Measurements from ENCODE around the gene EXOSC9.

The EXOSC9 gene

DNA sequence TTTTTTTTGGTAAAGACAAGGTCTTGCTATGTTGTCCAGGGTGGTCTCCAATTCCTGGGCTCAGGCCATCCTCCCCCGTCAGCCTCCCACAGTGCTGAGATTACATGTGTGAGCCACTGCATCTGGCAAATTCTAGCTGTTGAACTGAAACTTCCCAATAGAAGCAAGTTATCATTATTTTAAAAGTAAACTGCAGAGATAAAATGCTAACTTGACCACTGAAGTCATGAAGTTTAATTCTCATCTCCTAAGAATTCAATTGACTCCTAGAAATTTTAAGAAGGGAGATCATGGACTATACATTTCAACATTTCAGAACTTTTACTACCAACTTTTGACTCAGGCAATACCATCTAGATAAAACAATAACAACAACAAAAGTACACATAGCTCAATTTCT lies 11.7 kb upstream of the EXOSC9 start:
- no peak for DNase-seq

DNA sequence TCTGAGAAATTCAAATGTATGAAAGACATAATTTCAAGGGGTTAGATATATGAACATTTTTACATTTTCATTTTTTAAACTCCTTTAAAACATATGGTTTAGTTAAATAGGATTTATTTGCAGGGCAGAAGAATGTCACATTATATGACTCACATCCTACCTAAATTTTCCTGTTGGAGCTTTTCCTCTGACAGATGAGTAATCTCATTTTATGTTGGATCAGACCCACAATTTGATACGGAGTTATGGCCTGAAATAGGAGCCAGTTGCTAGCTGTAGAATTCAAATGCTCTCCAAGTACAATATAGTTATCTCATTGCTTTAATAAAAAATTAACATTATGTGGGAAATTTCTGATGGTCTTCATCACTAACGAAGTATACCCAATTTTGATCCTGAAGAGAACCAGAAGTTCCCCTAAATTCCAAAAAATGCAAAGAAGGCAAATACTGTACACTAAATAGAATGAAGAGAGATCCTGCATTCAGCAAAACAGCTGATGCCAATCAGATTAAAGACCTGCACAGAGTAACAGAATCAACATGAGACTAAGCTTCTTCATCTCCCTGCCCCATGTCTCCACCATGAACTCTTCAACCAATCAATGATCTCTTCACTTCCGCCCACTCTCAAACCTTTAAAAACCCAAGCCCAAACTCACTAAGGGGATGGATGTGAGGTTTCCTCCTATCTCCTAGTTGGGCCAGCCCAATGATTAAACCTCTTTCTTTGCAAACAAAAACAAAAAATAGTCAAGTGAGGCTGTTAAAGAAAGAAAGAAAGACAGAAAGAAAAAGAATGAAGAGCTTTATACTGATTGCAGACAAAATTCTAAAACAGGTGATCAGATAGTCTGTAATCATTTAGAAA lies 10.9 kb upstream of the EXOSC9 start:
- DNase-seq, result no peak

DNA sequence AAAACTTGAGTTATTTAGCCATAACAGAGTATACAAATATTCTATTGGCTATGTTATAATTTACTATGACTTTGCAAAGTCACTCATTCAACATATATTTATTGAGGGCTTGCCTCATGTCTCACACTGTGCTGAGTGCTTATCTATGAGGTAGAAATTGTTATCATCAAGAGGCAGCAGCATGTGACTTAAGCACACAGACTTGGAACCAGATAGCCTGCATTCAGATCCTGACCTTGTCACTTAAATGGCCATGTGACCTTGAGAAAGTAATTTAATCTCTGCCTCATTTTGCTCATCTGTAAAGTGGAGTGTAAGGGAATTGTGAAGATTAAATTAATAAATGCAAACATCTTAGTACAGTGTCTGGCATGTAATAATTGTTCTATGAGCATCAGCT lies 10.1 kb upstream of the EXOSC9 start:
- DNase-seq, result no peak

DNA sequence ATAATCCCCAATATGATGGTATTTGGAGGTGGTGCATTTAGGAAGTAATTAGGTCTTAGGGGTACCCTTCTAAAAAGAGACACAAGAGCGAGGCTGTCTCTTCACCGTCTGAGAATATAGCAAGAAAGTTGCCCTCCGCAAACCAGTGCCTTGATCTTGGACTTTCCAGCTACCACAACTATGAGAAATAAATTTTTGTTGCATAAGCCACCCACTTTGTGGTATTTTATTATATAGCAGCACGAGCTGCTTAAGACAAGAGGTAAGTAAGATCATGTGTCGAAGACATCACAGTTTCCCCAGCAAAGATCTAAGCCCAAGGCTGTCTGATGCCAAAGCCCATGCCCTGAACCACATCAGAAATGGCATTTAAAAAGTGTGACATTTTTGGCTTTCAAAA lies 9.6 kb upstream of the EXOSC9 start:
- DNase-seq, result no peak

DNA sequence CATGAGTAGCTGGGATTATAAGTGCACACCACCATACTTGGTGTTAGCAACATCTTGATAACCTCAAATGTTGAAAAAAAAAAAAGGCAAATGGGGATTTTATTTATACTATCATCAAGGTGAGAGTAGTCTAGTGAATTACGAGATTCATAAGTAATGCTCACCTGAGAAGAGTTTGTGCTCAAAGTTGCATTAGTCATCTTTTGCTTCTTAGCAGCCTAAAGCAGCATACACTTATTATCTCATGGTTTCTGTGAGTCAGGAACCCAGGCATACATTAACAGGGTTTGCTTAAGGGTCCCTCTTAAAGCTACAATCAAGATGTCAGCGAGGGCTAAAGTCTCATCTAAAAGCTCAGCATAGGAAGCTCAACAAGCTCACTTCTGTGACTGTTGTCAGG lies 8.2 kb upstream of the EXOSC9 start:
- no peak for DNase-seq

DNA sequence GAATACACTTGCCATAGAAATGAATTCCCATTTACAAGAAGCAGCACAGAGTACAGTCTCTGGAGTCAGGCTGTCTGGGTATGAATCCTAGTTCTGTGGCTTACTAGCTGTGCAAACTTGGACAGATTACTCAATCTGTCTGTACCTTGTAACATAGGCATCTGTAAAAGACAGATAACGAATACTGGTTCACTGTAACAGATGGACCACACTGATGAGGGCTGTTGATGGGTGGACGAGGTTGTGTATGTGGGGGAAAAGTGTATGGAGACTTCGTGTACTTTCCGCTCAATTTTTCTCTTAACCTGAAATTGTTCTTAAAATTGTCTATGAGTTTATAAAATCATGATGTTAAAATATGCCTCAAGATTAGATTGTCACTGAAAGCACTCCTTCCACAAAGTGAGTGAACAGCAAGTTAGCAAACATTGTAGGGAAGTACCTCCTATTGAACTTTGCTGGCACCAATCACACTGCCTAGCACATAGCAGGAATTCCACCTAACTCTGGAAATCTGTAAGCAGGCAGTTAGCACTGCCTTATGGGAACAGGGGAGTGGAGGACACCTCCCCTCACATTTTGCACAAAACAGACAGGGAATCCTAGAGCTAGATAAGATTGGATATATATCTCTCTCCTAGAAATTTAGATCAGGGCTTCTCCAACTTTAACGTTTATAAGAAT lies 6.5 kb upstream of the EXOSC9 start:
- no peak for DNase-seq

DNA sequence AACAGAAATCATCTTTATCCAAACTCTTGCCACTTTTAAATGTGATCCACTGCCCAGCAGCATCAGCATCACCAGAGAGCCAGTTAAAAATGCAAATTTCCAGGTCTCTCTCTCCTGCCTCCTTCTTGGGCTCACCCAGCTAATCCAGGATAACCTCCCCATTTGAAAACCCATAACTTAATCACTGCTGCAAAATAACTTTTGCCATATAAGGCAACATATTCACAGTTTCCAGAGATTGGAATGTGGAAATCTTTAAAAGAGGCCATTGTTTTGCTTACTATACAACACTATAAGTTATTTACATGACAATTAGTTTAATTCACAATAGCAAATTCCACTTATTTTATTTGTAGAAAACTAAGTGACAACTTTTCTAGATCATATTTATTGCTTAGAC lies 4.8 kb upstream of the EXOSC9 start:
- DNase-seq, result no peak

DNA sequence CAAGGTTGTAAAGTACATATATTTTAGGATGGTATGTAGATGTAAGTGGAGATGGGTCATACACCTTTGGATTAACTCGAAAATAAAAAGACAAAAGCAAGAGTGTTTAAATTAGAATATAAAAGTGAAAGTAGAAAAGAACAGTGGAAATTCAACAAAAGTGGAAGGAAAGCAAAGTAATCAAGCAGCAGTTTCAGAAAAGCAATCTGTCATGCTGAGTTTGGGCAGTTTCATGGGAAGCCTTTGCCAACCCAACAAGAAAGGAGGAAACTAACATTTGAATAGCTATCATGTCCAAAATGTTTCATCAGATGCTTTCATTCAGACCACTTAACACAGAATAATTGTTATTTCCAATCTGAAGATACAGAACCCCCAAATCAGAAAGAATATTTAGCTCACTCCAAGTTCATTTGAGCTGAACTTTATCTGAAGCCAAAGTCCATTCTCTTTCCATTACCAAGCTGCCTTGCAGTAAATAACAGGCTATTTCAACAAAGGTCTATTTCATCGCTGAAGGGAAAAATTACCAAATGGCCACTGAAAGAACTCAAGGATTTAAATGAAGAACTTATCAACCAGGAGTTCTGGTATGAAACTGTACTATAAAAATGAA lies 1.8 kb upstream of the EXOSC9 start:
- no peak for DNase-seq

DNA sequence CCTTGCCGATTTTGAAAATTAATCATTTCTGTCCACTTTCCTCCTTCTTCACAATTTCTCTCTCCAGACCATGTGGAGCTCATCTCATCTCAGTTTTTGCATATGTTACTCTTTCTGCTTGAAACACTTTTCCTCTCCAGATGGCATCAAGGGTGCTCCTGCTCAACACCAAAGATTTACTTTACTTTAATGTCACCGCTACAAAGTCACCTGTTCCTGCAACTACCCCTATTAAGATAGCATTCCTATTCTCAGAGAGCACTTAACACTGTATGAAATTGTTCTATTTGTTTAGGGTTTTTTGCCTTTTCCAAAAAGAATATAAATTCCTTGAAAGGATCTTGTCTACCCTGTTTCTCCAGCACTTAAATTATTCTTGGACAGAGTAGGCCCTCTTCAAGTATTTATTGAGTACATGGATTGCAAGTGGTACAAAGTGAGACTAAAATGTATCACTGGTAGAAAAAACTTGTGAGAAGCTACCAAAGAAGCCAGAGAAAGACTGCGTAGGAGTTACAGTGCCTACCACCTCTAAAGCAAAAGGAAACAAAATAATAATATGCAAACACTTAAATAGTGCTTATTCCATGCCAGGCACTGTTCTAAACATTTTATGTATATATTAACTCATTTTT lies 1.1 kb upstream of the EXOSC9 start:
- DNase-seq, result no peak

DNA sequence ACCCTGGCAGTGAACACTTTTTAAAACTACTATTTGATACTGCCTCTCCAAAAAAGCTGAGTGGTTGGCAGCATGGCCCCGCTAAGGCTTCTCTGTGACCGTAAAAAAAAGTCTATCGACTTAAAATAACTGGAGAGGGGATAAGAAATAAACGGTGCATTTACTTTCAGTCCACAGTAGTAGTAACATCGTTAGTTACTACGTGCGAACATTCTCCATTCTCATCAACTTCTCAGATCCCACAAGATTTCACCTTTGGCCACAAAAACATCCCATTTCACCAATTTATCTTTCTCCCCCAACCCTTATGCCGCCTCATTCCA lies 524 bp upstream of the EXOSC9 start:
- DNase-seq, result no peak

DNA sequence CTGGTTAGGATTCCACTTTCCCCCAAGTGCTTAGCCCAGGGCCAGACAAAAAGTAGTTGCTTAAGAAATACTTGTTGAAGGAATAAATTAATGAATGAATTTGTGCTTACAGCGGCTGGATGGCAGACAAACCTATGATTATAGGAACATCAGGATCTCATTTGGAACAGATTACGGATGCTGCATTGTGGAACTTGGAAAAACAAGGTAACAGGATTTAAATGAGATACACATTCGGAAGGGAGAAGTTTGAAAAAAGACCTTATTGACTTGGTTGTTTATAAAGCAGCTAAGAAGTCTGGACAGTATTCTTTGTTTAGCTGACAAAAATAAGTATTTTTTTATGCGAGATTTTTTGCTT lies 572 bp downstream of the EXOSC9 start:
- DNase-seq, result no peak

DNA sequence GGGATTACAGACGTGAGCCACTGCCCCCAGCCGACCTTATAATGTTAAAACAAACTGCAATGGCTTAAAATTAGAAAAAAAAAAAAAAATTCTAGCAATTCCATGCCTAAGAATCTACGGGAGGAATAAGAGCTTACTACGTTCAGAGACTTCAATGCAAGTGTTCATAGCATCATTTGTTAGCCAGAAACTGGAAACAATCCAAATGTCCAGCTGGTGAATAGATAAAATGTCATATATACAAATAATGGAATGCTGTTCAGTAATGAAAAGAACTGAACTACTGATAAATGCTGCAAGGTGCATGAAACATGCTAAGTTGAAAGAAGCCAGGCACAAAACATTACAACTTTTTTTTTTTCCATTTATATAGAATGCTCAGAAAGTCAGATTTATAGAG lies 5.3 kb downstream of the EXOSC9 start:
- DNase-seq, result no peak

DNA sequence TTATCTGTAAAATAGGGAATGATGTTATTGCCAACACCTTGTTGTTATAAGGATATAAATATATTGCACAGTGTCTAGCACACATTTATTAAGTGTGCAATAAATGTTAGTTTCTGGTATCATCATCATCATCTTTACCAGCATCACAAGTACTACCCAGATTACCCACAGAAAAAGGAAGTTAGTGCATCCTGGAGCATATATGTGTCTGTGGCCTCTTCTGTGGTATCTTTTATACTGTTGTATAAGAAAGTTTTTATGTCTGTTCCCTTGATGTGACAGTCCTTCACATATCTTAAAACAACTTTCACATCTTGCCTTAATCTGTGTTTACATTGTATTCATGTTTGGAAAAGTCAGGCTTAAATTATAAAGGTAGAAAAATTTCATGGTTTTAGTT lies 10.0 kb downstream of the EXOSC9 start:
- DNase-seq, result no peak

DNA sequence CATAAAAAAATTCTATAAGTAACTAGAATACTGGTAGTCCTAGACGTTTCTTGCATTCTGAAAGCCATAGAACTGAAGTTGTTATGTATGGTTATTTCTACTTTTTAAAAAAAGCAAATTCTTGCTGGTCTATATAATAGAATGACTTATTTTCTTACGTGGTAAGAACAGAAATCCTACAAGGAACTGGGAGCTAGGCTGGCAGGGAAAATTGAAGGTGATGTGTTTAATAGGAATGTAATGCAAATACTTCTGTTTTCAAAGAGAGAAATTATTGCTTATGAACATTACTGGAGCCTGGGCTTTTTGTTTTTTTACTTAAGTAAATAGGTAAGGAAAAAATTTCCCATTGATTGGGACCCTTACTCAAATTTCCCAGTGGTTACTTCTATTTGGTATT lies 13.6 kb downstream of the EXOSC9 start:
- no peak for DNase-seq

DNA sequence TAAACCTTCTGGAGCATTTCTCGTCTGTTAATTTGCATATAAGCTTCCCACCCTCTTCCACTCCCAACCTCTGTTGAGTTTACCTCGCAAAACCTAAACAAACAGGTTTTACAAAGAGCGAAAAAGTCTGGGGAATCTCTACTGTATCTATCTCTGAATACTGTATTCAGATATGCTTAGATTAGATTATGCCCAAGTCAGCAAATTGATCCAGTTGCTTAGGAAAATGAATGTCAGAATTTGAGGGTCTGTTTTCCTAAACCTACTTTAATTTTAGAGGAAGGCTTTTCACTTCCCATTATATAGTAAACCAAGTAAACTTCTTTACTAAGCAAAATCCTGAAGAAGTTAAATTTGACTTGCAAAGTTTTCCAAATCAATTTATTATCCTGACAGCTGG lies 15.9 kb downstream of the EXOSC9 start:
- no peak for DNase-seq

DNA sequence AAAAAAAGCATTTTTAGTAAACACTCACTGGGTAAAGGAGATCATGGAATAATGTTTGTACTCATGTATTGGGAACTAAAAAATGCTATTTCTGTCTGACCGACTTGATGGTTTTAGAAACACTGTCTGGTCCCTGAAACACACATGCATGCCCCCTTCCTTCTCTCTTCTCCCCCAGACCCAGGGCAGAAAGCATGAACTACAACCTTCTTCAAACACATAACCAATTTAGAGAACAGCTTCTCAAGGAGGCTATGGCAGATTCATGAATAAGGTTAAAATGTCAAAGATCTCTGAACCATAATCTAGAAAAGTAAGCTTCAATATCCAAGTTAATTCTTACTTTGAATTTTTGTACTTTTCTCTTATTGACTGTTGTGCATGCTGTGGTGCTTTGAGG lies 16.6 kb downstream of the EXOSC9 start:
- DNase-seq, result no peak

DNA sequence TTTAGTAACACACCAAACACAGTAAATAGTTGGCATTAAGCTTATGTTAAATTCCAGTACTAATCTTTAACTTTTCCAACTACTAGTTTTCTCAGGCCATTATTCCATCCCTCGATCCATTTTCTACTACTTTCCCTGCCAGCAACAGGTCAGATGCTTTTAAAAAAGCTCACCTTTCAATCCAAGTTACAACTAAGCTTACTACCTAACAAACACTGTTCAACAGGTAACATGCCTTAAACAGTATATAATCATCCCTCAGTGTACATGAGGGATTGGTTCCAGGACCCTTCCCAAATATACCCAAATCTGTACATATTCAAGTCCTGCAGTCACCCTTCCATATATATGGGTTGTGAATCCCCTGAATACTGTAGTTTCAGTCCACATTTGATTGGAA lies 17.1 kb downstream of the EXOSC9 start:
- no peak for DNase-seq

DNA sequence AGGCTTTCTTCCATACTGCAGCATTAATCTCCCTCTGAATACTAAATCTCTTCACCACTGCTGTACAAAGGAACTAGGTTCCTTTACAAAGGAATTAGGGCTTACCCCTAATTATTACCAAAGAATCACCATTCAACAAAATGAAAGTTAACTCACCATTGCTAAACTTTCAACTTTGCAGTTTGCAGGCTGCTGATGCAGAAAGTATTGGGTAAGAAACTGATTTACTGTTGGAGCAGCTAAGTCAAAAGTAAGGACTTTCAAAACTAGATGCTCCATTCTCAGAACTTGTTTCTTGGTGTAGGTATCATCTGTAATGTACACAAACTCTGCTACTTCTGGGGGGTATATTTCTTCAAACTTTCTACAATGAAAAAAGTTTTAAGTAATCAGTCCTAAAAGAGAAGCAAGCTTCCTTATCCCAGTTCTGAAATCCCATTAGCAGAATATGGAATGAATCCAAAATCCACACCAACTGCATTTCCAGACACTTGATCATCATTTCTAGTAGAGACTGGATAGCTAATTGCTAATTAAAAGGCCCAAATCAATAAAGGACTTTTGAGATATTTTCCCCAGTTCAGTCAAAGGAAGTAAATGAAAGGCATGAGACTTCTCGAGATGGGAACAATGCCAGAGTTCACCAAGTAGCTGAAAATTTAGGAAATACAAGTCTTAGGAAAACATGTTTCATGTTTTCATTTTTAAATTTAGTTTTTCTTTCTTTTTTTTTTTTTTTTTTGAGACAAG lies 18.3 kb downstream of the EXOSC9 start:
- no peak for DNase-seq

DNA sequence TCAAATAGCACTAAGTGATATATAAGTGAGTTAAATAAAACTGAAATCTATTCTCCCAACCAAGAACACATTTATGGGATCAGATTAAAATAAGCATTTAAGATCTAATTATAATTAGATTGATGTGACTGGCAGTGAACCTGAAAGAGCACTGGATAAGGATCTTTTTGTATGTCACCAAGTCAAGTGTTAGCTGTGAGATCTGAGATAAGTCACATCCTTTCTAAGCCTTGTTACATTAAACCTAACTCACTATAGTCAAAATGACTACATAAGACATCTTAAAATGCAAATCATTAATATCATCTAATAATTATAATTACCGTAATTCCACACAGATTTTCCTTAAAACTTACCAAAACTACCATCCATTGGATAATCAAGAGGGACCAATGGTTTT lies 20.9 kb downstream of the EXOSC9 start:
- DNase-seq, result no peak

DNA sequence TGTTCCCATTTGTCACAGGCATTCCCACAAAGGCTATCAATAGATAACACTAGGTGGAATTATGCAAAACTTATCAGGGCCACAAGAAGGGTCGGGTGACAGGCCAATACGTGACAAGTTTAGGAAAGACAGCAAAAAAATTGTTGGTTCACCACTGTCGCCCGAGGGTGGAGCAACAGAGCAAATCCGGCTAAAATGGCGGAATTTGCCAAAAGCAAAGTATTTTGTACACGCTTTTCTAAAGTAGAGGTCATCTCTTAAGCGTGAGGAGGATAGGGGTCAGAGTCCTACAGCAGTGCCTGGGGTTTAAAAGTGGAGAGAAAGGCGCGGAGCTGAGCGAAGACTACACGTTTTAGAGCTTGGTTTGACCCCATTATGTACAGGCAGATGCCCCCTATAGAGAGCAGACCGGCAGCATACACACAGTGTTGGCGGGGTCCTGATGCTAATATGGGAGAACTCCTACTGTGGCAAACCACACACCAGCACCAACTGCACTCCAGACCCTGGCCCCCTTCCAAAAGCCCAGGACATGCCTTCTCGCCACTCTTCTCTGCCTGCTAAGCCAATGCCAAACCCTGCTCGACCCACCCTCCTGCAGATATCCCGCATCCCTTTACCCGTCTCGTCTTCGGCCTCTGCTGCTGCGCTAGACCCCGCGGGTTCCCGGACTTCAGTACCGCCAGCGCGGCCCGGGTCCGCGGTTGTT lies 21.8 kb downstream of the EXOSC9 start:
- peak in 3 of 14 donors; percentile 9 to 20 (median 15) for DNase-seq

DNA sequence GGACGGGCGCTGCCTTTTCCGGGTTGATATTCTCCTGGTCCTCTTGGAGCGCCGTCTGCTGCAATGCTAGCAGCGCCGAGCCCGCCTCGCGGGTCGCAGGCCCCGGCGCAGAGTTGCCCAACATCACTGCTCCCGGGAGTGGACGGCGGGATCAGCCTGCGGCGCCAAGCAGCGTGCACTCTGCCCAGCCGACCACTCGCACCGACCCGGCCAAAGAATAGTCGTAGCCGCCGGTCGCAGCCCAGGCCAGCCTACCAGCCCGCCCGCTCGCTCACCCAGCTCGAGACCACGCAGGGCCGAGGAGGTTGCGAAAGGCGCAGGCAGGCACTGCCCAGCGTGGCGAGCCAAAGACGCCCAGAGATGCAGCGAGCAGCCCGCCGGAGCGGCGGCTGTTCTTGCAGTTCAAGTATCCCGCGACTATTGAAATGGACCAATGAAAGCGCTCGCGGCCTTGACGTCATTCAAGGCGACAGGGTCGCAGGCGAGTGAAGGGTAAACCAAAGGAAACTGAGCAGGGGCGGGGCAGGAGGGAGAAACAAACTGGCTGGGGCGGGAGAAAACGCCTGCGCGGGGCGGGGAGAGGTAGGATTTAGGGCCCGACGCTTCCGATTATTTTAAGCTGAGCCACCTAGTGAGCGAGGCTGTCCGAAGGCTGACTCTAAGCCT lies 22.5 kb downstream of the EXOSC9 start, which contains the start of gene CCNA2:
Gene CCNA2, minus strand, starts transcription at position 379 of the 666 bp plus-strand sequence. Its CDS starts 255 bp downstream, at position 124.
- DNase-seq, result peak; percentile 63 to 96 (median 90)
